Immature natural killer cell (primary cell): ENCODE results near the gene CHPF. TPM values are rescaled to one million over a fixed set of nuclear protein-coding genes. Genes with fewer than 3 reads are reported as not detected.

ENCODE experiments used
- DNase-seq, 3 donors: peaks; one replicate each; pipeline ENCODE4 v3.0.0; 2022; ENCODE audit warnings: mixed read lengths in 1 of 3
- H3K27ac Mint-ChIP-seq, 6 donors: one replicate each; pipeline ENCODE4 v1.8.0; 2020; ENCODE audit warnings: mixed read lengths in 6 of 6, mild to moderate bottlenecking in 5 of 6, inconsistent platforms in 4 of 6, moderate library complexity in 3 of 6
- H3K27me3 Mint-ChIP-seq, 3 donors: one replicate each; pipeline ENCODE4 v1.8.0; 2020 to 2021; ENCODE audit warnings: low read depth in 3 of 3, mild to moderate bottlenecking in 3 of 3, mixed read lengths in 3 of 3, moderate library complexity in 3 of 3, inconsistent platforms in 1 of 3
- H3K36me3 Mint-ChIP-seq, 3 donors: one replicate each; pipeline ENCODE4 v1.8.0; 2020; ENCODE audit warnings: mixed read lengths in 3 of 3, inconsistent platforms in 2 of 3, mild to moderate bottlenecking in 2 of 3
- H3K4me1 Mint-ChIP-seq, 2 donors: one replicate each; pipeline ENCODE4 v1.8.0; 2020; ENCODE audit warnings: inconsistent platforms in 2 of 2, mild to moderate bottlenecking in 2 of 2, mixed read lengths in 2 of 2, moderate library complexity in 1 of 2
- H3K4me3 Mint-ChIP-seq, 5 donors: one replicate each; pipeline ENCODE4 v1.8.0; 2020; ENCODE audit warnings: mild to moderate bottlenecking in 5 of 5, mixed read lengths in 5 of 5, inconsistent platforms in 3 of 5, moderate library complexity in 3 of 5
- H3K9me3 Mint-ChIP-seq, 6 donors: one replicate each; pipeline ENCODE4 v1.8.0; 2020; ENCODE audit warnings: mild to moderate bottlenecking in 6 of 6, mixed read lengths in 6 of 6, inconsistent platforms in 4 of 6, moderate library complexity in 3 of 6
- polyA plus RNA-seq, 3 donors: library from polyadenylated mRNA; unstranded; fragments of 300-500 nt; fragmentation: Illumina TruSeq; gene quantifications; one replicate each; pipeline ENCODE4 v1.2.3, GENCODE V29; 2021

CHPF gene
- polyA plus RNA-seq, 3 donors from 2014 or later, result 6.1 to 20.8 (median 18.6) TPM

GRCh38 chr2:219514196-219514761, 29.3 kb downstream of the CHPF start, which contains the start of gene ASIC4:
TSS of gene ASIC4 (plus strand) at chr2:219514482. CDS start at chr2:219514725, 243 bp downstream.
- H3K9me3 Mint-ChIP-seq, result peaks cover 0 to 3% (median 0%) of the 10 kb centered on the region in 6 donors
- peak within 1 kb of the TSS in 1 of 5 donors; percentile 33 for H3K4me3 Mint-ChIP-seq
- no peak for DNase-seq
- H3K27ac Mint-ChIP-seq, result no peak within 1 kb of the TSS
- H3K27me3 Mint-ChIP-seq, result peaks cover 21 to 31% (median 24%) of the 10 kb centered on the region in 3 donors
- H3K36me3 Mint-ChIP-seq, result peaks cover 0 to 3% (median 0%) of the 10 kb centered on the region in 3 donors
- peaks cover 9 to 10% of the 10 kb centered on the region in 2 donors for H3K4me1 Mint-ChIP-seq

- no peak overlapping the region for H3K27ac Mint-ChIP-seq
- H3K27me3 Mint-ChIP-seq, result peaks cover 19 to 31% (median 21%) of the 10 kb centered on the region in 3 donors
- no peak overlapping the region for H3K4me3 Mint-ChIP-seq
- peaks cover 0 to 3% (median 0%) of the 10 kb centered on the region in 6 donors for H3K9me3 Mint-ChIP-seq
- DNase-seq, result no peak
- peaks cover 0 to 3% (median 0%) of the 10 kb centered on the region in 3 donors for H3K36me3 Mint-ChIP-seq
- H3K4me1 Mint-ChIP-seq, result peaks cover 9 to 10% of the 10 kb centered on the region in 2 donors
Observed at GRCh38 chr2:219513787-219514186, 29.8 kb downstream of the CHPF start.

GRCh38 chr2:219512524-219513216, 30.9 kb downstream of the CHPF start:
- Mint-ChIP-seq H3K4me3 (no peak overlapping the region), H3K27ac (no peak overlapping the region), H3K4me1 (peaks cover 9 to 10% of the 10 kb centered on the region in 2 donors), H3K27me3 (peaks cover 14 to 31% (median 19%) of the 10 kb centered on the region in 3 donors), H3K9me3 (peaks cover 0 to 3% (median 0%) of the 10 kb centered on the region in 6 donors), H3K36me3 (peaks cover 0 to 3% (median under 1%) of the 10 kb centered on the region in 3 donors)
- DNase-seq, result no peak

- peaks cover 14 to 28% (median 19%) of the 10 kb centered on the region in 3 donors for H3K27me3 Mint-ChIP-seq
- no peak for DNase-seq
- H3K4me3 Mint-ChIP-seq, result no peak overlapping the region
- H3K4me1 Mint-ChIP-seq, result peaks cover 9 to 10% of the 10 kb centered on the region in 2 donors
- H3K27ac Mint-ChIP-seq, result no peak overlapping the region
- peaks cover 2 to 6% (median 3%) of the 10 kb centered on the region in 3 donors for H3K36me3 Mint-ChIP-seq
- H3K9me3 Mint-ChIP-seq, result peaks cover 0 to 3% (median 0%) of the 10 kb centered on the region in 6 donors
Observed at GRCh38 chr2:219511547-219512325, 31.9 kb downstream of the CHPF start.

GRCh38 chr2:219510512-219511135, 33.0 kb downstream of the CHPF start:
- Mint-ChIP-seq H3K4me1 (peaks cover 9 to 10% of the 10 kb centered on the region in 2 donors), H3K36me3 (peaks cover 5 to 10% (median 5%) of the 10 kb centered on the region in 3 donors), H3K9me3 (peaks cover 0 to 3% (median 0%) of the 10 kb centered on the region in 6 donors), H3K4me3 (peak overlapping the region in 1 of 5 donors; percentile 63), H3K27me3 (peaks cover 10 to 26% (median 16%) of the 10 kb centered on the region in 3 donors), H3K27ac (no peak overlapping the region)
- no peak for DNase-seq

DNA sequence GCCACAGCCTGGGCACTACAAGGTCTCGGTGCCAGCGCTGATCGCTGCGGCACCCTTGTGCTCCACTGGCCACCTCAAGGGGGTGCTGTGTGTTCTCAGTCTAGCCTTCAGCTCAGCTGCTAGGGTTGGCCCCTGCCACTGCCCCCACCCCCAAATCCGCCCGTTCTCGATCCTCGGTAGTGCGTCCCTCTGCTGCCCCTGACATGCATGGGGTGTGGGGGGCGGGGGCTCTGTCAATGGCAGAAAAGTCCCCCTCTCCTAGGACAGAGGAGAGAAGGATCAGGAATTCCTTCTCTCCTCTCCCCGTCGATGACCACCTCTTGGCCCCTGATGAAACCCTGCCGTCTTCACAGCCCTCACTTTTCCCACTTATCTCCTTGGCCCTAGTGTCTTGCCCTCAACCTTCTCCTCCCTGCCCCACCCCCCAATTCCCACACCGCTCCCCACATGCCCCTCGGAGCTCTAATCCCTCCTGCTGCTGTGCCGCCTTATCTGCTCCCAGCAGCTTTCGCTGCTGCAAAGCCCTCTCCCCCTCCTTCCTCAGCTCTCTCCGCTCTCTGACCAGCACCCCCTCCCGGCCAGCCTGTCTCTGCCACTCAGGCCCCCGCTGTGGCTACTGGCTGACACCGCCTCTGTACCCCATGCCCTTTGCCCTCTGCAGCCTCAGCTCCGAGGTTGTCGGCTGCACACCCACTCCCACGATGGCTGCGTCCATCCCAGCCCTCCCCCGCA, 33.7 kb downstream of the CHPF start:
- peak overlapping the region; percentile 3 to 63 (median 34) for H3K4me3 Mint-ChIP-seq
- peaks cover 9 to 10% of the 10 kb centered on the region in 2 donors for H3K4me1 Mint-ChIP-seq
- DNase-seq, result peak; percentile 17 to 25 (median 21)
- peaks cover 5 to 10% (median 5%) of the 10 kb centered on the region in 3 donors for H3K36me3 Mint-ChIP-seq
- peaks cover 10 to 24% (median 14%) of the 10 kb centered on the region in 3 donors for H3K27me3 Mint-ChIP-seq
- H3K9me3 Mint-ChIP-seq, result peaks cover 0 to 3% (median 0%) of the 10 kb centered on the region in 6 donors
- H3K27ac Mint-ChIP-seq, result no peak overlapping the region

DNA sequence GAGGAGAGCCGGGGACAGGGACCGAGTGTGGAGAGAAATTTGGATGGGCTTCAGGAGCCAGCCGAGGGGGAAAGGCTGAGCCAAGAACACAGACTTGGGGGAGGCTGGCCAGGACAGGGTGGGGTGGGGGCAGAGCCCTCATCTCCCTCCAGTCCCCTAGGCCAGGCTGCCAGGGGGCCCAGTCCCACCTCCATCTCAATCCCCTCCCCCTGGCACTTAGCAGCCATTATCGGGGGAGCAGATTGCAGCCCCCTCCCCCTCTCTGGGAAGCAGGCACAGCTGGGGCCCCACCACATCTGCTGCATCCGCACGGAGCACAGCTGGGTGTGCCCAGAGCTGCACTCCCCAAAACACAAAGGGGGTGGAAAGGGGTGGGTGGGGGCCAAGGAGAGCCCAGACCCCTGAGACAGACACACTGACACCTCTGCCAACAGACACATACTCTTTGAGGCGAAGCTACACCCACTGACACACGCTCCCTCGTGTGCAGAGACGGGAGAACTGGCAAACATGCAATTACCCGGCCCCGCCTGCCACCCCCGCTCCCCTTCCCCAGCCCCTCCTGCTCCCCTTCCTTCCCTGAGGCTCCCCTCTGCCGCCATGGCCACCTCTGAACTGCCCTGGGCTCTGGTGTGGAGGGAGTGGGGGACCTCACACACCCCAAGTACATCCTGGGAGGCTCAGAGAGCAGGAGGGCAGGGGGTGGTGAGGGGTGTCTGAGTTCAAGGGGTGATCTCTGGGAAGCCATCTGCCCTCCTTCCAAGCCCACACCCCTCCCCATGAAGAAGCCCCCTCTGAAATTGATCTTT, 34.4 kb downstream of the CHPF start:
- Mint-ChIP-seq H3K4me3 (peak overlapping the region in 3 of 5 donors; percentile 3 to 63 (median 34)), H3K4me1 (peaks cover 9 to 10% of the 10 kb centered on the region in 2 donors), H3K36me3 (peaks cover 12 to 17% (median 12%) of the 10 kb centered on the region in 3 donors), H3K27me3 (peaks cover 10 to 23% (median 14%) of the 10 kb centered on the region in 3 donors), H3K9me3 (peaks cover 0 to 3% (median 0%) of the 10 kb centered on the region in 6 donors), H3K27ac (no peak overlapping the region)
- no peak for DNase-seq

DNA sequence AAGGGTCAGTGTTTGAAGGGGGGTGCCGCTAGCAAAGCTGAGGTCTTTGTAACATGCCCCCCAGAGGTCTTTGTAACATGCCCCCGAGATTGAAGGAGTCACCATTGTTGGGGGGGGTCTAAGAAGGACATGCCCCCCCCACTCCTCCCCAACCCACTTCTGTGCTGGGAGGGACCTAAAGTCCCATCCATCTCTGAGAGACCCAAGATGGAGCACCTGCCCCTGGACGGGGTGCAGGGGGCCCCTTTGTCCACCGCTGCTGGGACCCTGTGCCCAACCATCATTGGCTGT, 35.2 kb downstream of the CHPF start:
- Mint-ChIP-seq H3K4me1 (peaks cover 9 to 10% of the 10 kb centered on the region in 2 donors), H3K4me3 (no peak overlapping the region), H3K36me3 (peaks cover 20 to 21% (median 20%) of the 10 kb centered on the region in 3 donors), H3K27ac (no peak overlapping the region), H3K9me3 (no peaks in the 10 kb centered on the region), H3K27me3 (peaks cover 10 to 23% (median 12%) of the 10 kb centered on the region in 3 donors)
- DNase-seq, result no peak

GRCh38 chr2:219507581-219508443, 35.8 kb downstream of the CHPF start:
- Mint-ChIP-seq H3K27ac (no peak overlapping the region), H3K4me3 (no peak overlapping the region), H3K9me3 (no peaks in the 10 kb centered on the region), H3K36me3 (peaks cover 20 to 22% (median 21%) of the 10 kb centered on the region in 3 donors), H3K4me1 (peaks cover 9 to 10% of the 10 kb centered on the region in 2 donors), H3K27me3 (peaks cover 8 to 20% (median 10%) of the 10 kb centered on the region in 3 donors)
- DNase-seq, result no peak

- Mint-ChIP-seq H3K27me3 (peaks cover 6 to 16% (median 12%) of the 10 kb centered on the region in 3 donors), H3K27ac (no peak overlapping the region), H3K36me3 (peaks cover 20 to 25% (median 22%) of the 10 kb centered on the region in 3 donors), H3K9me3 (no peaks in the 10 kb centered on the region), H3K4me3 (no peak overlapping the region), H3K4me1 (peaks cover 9 to 10% of the 10 kb centered on the region in 2 donors)
- no peak for DNase-seq
Observed at GRCh38 chr2:219506802-219507526, 36.6 kb downstream of the CHPF start.
